ENCODE measurements around the gene RASGRP4.

Gene RASGRP4, protein sequence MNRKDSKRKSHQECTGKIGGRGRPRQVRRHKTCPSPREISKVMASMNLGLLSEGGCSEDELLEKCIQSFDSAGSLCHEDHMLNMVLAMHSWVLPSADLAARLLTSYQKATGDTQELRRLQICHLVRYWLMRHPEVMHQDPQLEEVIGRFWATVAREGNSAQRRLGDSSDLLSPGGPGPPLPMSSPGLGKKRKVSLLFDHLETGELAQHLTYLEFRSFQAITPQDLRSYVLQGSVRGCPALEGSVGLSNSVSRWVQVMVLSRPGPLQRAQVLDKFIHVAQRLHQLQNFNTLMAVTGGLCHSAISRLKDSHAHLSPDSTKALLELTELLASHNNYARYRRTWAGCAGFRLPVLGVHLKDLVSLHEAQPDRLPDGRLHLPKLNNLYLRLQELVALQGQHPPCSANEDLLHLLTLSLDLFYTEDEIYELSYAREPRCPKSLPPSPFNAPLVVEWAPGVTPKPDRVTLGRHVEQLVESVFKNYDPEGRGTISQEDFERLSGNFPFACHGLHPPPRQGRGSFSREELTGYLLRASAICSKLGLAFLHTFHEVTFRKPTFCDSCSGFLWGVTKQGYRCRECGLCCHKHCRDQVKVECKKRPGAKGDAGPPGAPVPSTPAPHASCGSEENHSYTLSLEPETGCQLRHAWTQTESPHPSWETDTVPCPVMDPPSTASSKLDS

DNA sequence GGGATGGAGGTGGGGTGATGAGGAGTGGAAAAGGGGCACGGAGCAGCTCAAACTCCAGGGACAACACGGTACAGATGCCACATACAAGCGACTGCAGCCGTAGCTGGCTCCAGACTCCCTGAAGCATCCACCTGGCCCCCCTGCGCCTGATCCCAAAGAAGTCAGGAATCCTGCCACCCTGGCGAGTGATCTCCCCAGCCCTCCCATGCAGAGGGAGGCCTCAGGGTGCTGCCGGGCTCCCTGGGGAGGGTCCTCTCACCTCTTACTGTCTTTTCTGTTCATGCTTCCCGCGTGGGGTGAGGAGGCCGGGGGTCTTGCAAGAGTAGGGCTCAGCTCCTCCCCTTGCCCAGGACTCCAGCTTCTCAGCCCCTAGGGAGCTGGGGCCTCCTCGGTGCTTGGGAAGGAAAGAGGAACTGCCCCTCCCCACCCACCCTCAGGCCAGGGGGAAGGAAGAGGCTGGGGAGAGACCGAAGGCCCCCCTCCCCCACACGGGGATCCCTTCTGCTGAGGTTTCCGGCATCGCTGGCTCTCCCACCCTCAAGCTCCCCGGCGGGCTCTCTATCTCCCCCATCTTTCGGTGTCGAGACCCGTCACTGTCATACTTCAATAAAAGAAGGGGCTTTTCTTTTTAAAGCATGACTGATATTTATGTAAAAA is at the start of gene RASGRP4:
TSS of gene RASGRP4 (minus strand) at position 410 of the 657 bp plus-strand sequence. CDS start at position 282, 128 bp downstream.
- no peak for TF ChIP-seq GATA2 (IDR thresholded peaks at IDR 0.05; ENCODE audit: low read depth, low read length)
- TF ChIP-seq GATA3 (IDR thresholded peaks at IDR 0.05; ENCODE audit: low read depth, low read length): no peak

DNA sequence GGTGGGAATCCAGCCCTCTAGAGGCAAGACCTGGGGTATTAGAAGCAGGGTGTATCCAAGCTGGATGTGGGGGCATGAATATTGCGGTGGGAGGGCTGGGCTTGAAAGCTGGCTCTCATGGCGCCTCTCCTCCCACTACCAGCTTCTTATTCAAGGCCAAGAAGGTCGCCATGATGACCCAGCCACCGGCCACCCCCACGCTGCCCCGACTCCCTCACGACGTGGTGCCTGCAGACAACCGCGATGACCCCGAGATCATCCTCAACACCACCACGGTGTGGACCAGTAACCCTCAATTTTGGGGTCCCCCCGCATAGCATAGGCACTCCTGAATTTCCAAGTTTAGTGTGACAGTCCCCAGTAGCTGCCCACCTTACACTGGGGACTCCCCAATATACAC is 49.2 kb upstream of the RASGRP4 start:
- TF ChIP-seq GATA3 (IDR thresholded peaks at IDR 0.05; ENCODE audit: low read depth, low read length): no peak
- TF ChIP-seq GATA2 (IDR thresholded peaks at IDR 0.05; ENCODE audit: low read depth, low read length): no peak

DNA sequence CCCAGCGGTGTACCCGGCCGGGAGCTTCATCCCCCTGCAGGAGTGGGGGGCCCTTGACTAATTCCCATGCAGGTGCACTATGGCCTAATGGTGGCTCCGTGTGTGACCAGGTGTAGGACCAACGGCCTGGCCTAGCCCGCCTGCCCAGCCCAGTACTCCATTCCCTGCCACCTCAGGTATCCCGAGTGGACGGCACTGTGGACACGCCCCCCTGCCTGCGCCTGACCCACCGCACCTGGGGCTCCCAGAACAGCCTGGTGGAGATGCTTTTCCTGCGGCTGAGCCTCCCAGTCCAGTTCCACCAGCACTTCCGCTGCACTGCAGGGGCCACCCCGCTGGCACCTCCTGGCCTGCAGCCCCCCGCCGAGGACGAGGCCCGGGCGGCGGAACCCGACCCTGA is 47.2 kb upstream of the RASGRP4 start:
- TF ChIP-seq GATA3 (IDR thresholded peaks at IDR 0.05; ENCODE audit: low read depth, low read length): no peak
- TF ChIP-seq GATA2 (IDR thresholded peaks at IDR 0.05; ENCODE audit: low read depth, low read length): no peak

DNA sequence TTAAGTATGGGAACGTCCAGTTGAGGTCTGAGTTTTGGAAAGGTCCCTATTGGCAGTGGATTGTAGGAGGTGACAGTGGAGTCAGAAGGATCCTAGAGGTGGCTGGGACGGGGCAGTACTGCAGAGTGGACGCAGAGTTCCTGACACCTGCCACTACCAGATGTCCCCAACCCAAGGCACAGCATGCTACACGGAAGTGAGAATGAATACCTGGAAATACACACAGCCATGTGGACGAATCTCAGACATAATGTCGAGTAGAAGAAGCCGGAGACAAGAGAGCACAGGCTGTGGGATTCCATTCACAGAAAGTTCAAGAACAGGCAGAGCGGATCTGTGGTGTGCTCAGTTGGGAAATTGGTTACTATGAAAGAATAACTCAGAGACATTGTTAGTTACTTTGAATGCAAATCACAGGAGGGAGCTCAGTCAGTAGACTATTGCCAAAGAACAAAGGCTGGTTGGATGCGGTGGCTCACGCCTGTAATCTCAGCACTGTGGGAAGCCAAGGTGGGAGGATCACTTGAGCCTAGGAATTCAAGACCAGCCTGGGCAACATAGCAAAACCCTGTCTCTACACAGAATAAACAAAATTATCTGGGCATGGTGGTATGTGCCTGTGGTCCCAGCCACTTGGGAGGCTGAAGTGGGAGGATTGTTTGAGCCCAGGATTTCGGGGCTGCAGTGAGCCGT is 44.9 kb upstream of the RASGRP4 start:
- TF ChIP-seq GATA3 (IDR thresholded peaks at IDR 0.05; ENCODE audit: low read depth, low read length) (no peak), GATA2 (IDR thresholded peaks at IDR 0.05; ENCODE audit: low read depth, low read length) (no peak)

DNA sequence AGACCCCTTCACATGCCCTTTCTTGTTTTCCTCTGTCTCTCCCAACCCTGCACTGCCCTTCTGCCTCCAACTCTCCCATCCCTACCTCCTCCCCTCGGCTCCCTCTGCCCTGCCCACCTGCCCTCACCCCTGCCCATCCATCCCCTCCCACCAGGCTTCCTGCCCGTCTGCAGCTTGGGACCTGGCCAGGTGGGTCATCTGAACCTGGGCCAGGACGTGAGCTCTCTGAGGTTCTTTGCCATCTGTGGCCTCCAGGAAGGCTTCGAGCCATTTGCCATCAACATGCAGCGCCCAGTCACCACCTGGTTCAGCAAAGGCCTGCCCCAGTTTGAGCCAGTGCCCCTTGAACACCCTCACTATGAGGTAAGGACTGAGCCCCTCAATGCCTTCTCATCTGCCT is 43.1 kb upstream of the RASGRP4 start:
- TF ChIP-seq GATA3 (IDR thresholded peaks at IDR 0.05; ENCODE audit: low read depth, low read length) (no peak), GATA2 (IDR thresholded peaks at IDR 0.05; ENCODE audit: low read depth, low read length) (no peak)

DNA sequence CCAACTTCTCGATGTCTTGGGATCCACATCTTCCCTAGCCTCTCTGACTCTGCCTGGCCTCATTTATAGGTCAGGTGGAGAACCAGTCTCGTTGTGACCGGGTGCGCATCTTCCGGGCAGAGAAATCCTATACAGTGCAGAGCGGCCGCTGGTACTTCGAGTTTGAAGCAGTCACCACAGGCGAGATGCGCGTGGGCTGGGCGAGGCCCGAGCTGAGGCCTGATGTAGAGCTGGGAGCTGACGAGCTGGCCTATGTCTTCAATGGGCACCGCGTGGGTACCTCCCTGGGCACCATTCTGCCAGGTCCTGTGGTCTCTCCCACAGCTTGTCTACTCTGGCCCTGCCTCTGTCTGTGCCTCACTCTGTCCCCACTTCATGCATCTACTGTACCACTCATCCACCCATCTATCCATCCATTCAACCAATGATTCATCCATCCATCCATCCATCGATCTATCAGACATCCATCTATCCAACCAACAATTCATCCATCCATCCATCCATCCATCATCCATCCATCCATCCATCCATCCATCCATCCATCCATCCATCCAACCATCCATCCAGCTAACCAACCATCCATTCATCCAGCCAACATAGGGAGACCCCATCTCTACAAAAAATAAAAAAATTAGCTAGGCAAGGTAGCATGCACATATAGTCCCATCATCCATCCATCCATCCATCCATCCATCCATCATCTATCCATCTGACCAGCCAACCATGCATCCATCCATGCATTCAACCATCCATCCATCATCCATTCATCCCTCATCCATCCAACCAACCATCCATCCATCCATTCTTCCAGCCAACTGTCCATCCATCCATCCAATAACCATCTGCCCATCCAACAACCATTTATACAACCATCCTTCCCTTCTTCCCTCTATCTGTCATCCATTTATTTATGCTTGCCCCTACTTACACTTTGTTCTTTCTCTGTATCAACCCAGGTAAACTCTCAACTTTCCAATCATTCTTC is 41.8 kb upstream of the RASGRP4 start:
- TF ChIP-seq GATA2 (IDR thresholded peaks at IDR 0.05; ENCODE audit: low read depth, low read length): no peak
- no peak for TF ChIP-seq GATA3 (IDR thresholded peaks at IDR 0.05; ENCODE audit: low read depth, low read length)

DNA sequence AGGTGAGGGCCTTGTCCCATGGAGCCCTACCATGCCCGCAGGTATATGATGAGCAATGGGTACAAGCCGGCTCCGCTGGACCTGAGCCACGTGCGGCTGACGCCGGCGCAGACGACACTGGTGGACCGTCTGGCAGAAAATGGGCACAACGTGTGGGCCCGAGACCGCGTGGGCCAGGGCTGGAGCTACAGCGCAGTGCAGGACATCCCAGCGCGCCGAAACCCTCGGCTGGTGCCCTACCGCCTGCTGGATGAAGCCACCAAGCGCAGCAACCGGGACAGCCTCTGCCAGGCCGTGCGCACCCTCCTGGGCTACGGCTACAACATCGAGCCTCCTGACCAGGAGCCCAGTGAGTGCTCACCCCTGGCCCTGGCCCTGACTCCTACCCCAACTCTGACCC is 40.0 kb upstream of the RASGRP4 start:
- TF ChIP-seq GATA2 (IDR thresholded peaks at IDR 0.05; ENCODE audit: low read depth, low read length): no peak
- TF ChIP-seq GATA3 (IDR thresholded peaks at IDR 0.05; ENCODE audit: low read depth, low read length): no peak

DNA sequence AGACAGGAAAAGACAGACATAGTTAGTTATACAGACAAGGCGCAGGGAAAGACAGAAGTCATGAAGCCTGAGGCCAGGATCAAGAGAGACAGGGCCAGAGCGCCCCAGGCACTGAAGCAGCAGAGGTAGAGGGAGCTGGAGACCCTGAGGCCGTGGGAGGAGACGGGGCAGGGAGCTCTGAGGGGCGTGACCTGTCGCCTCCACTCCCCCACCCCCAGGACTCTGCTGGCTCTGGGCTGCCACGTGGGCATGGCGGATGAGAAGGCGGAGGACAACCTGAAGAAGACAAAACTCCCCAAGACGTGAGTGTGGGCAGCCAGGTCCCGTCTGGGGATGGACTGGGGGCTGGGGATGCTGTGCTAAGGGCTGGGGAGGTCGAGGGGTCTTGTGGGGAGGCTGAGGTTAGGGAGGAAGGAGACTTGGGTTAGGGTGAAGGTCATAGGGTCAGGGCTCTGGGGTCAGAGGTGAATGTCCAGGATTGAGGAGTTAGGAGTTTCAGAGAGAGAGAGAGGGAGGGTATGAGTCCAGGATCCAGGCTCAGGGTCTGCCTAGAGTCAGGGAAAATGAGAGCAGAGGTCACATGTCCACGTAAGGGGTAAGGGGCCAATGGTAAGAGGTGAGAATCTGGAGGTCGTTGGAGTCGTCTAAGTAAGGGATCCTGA is 38.5 kb upstream of the RASGRP4 start:
- TF ChIP-seq GATA3 (IDR thresholded peaks at IDR 0.05; ENCODE audit: low read depth, low read length) (no peak), GATA2 (IDR thresholded peaks at IDR 0.05; ENCODE audit: low read depth, low read length) (no peak)

DNA sequence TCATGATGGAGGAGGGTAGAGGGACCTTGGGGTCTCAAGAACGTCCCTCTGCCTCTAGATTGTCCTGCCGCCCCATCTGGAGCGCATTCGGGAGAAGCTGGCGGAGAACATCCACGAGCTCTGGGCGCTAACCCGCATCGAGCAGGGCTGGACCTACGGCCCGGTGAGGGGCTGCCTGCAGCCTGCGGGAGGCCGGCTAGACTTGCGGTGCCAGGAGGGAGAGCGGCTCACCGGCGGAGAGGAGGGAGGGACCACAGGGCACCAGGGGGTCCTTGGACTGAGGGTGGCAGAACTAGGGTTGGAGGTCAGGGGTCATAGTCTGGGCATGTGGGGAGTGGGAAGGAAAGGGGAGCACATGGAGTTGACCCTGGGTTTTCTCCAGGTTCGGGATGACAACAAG is 37.3 kb upstream of the RASGRP4 start:
- no peak for TF ChIP-seq GATA3 (IDR thresholded peaks at IDR 0.05; ENCODE audit: low read depth, low read length)
- TF ChIP-seq GATA2 (IDR thresholded peaks at IDR 0.05; ENCODE audit: low read depth, low read length): no peak

DNA sequence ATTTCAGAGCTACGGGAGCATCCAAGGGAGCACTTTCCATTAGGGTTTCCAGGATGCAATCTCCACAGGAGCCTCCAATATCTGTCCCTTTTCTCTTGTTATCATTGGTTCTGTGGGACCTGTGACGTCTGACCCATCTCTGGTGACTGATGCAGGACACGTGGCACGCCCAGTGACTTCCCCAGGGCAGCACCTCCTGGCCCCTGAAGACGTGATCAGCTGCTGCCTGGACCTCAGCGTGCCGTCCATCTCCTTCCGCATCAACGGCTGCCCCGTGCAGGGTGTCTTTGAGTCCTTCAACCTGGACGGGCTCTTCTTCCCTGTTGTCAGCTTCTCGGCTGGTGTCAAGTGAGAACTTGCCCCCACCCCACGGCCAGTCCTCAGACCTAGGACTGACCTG is 33.0 kb upstream of the RASGRP4 start:
- TF ChIP-seq GATA3 (IDR thresholded peaks at IDR 0.05; ENCODE audit: low read depth, low read length) (no peak), GATA2 (IDR thresholded peaks at IDR 0.05; ENCODE audit: low read depth, low read length) (no peak)

DNA sequence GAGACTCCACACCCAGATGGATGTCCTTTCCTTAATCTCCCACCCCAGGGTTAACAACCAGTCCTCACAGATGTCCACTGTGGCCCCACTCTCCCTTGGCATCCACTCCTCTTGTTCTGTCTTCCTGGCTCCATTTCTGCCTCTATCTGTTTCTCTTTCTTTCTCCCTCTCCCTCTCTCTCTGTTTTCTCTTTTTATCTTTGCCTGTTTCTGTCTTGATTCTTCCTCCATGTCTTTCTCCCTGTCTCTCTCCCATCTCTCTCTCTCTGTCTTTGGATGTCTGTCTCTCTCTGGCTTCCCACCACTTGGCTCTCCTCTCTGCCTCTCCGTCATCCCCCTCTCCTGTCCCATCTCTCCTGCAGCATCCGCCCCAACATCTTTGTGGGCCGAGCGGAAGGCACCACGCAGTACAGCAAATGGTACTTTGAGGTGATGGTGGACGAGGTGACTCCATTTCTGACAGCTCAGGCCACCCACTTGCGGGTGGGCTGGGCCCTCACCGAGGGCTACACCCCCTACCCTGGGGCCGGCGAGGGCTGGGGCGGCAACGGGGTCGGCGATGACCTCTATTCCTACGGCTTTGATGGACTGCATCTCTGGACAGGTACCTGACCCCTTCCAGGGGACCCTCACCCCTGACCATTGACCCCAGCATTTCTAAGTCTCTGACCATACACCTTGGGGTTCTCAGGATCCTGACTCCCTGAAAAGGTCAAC is 31.8 kb upstream of the RASGRP4 start:
- no peak for TF ChIP-seq GATA2 (IDR thresholded peaks at IDR 0.05; ENCODE audit: low read depth, low read length)
- TF ChIP-seq GATA3 (IDR thresholded peaks at IDR 0.05; ENCODE audit: low read depth, low read length): no peak

DNA sequence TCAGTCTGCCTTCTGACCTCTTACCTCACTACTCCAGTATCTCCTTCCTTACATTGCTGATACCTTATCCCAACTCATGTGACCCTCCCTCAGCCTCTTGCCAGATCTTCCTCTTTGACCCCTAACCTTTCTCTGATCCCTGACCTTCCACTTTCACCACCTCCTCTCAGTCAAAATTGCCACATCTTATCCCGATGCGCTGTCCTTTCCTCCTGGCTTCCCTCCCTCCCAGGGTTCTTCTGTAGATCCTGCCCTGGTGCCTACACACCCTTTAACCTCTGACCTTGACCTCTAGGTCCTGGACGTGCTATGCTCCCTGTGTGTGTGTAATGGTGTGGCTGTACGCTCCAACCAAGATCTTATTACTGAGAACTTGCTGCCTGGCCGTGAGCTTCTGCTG is 31.2 kb upstream of the RASGRP4 start:
- TF ChIP-seq GATA2 (IDR thresholded peaks at IDR 0.05; ENCODE audit: low read depth, low read length) (no peak), GATA3 (IDR thresholded peaks at IDR 0.05; ENCODE audit: low read depth, low read length) (no peak)
